Stimulated activated naive CD8-positive, alpha-beta T cell treated with anti-CD3 and anti-CD28 coated beads, Interleukin-15, Interleukin-2, amounts not matched to agents 100 U/mL and 50 U/mL, for 24 hours (primary cell): ENCODE data around the gene KCNMA1.
"Not testable (repeated sequence)": the region's sequence is repeated elsewhere in the genome, so short reads cannot be mapped to it uniquely, and the experiment has no call there.

Experiments used
- ATAC-seq: fragments of 150-1000 bp; cut with Tn5 transposase; one replicate; pipeline ENCODE4 v1.10.0; 2021
- DNase-seq: peaks from one replicate; pipeline ENCODE4 v3.0.0; 2021

KCNMA1 gene

GRCh38 chr10:77363210-77363609 is 274.4 kb downstream of the KCNMA1 start:
- DNase-seq = no peak
- no peak for ATAC-seq

- ATAC-seq (no peak), DNase-seq (no peak)
Measured at GRCh38 chr10:77361831-77362230, 275.8 kb downstream of the KCNMA1 start.

- no peak for ATAC-seq
- no peak for DNase-seq
Measured at GRCh38 chr10:77361426-77361825, 276.2 kb downstream of the KCNMA1 start.

- ATAC-seq (no peak), DNase-seq (no peak)
Measured at GRCh38 chr10:77360835-77361234, 276.8 kb downstream of the KCNMA1 start.

GRCh38 chr10:77359950-77360520 is 277.6 kb downstream of the KCNMA1 start:
- DNase-seq (no peak), ATAC-seq (no peak)

GRCh38 chr10:77359287-77359691 is 278.3 kb downstream of the KCNMA1 start:
- no peak for ATAC-seq
- no peak for DNase-seq

GRCh38 chr10:77358656-77359055 is 279.0 kb downstream of the KCNMA1 start:
- no peak for DNase-seq
- no peak for ATAC-seq

- ATAC-seq (no peak), DNase-seq (no peak)
Measured at GRCh38 chr10:77357611-77358310, 279.8 kb downstream of the KCNMA1 start.

GRCh38 chr10:77357185-77357584 is 280.4 kb downstream of the KCNMA1 start:
- DNase-seq (no peak), ATAC-seq (no peak)

GRCh38 chr10:77355844-77356243 is 281.8 kb downstream of the KCNMA1 start:
- no peak for DNase-seq
- peak; percentile 25 for ATAC-seq

GRCh38 chr10:77351386-77351785 is 286.2 kb downstream of the KCNMA1 start:
- ATAC-seq (no peak), DNase-seq (no peak)

GRCh38 chr10:77350711-77351119 is 286.9 kb downstream of the KCNMA1 start:
- ATAC-seq = peak; percentile 90
- peak; percentile 61 for DNase-seq

- ATAC-seq (no peak), DNase-seq (no peak)
Measured at GRCh38 chr10:77350134-77350533, 287.5 kb downstream of the KCNMA1 start.

- no peak for ATAC-seq
- no peak for DNase-seq
Measured at GRCh38 chr10:77349226-77349625, 288.4 kb downstream of the KCNMA1 start.

GRCh38 chr10:77348751-77349150 is 288.9 kb downstream of the KCNMA1 start:
- no peak for ATAC-seq
- no peak for DNase-seq

- ATAC-seq (no peak), DNase-seq (no peak)
Measured at GRCh38 chr10:77348082-77348481, 289.5 kb downstream of the KCNMA1 start.

- DNase-seq = no peak
- no peak for ATAC-seq
Measured at GRCh38 chr10:77347052-77347451, 290.6 kb downstream of the KCNMA1 start.

- no peak for ATAC-seq
- DNase-seq = no peak
Measured at GRCh38 chr10:77341055-77341454, 296.6 kb downstream of the KCNMA1 start.

- not testable (repeated sequence) for ATAC-seq
Measured at GRCh38 chr10:77339872-77340271, 297.7 kb downstream of the KCNMA1 start.

GRCh38 chr10:77339166-77339565 is 298.4 kb downstream of the KCNMA1 start:
- ATAC-seq (no peak), DNase-seq (no peak)

More at GRCh38 chr10:77339872-77340271, 297.7 kb downstream of the KCNMA1 start:
- not testable (repeated sequence) for DNase-seq

GRCh38 chr10:77338143-77338542 is 299.5 kb downstream of the KCNMA1 start:
- DNase-seq (no peak), ATAC-seq (no peak)

GRCh38 chr10:77334501-77334900 is 303.1 kb downstream of the KCNMA1 start:
- no peak for DNase-seq
- no peak for ATAC-seq

GRCh38 chr10:77333610-77334340 is 303.8 kb downstream of the KCNMA1 start:
- DNase-seq (no peak), ATAC-seq (no peak)
